Gastroesophageal sphincter (tissue), 3 donors: Measurements from ENCODE around the gene PLXNA2.

ENCODE experiments used
- EP300 ChIP-seq: sonication (generic); formaldehyde crosslinking; IDR thresholded peaks from one replicate; pipeline ENCODE4 v1.6.1; 2017; ENCODE audit warnings: antibody characterized with exemption, mild to moderate bottlenecking
- POLR2A ChIP-seq, 2 donors: fragments of 450-650 bp; IDR thresholded peaks; one replicate each; pipeline ENCODE4 v1.6.1; 2017; ENCODE audit warnings: antibody characterized with exemption in 2 of 2, mild to moderate bottlenecking in 2 of 2, moderate library complexity in 1 of 2
- TF ChIP-seq, protein P1 (sequence below), 4 experiments: fragments of 200-600 bp in 2 of 4; fragments of 450-650 bp in 2 of 4; sonication (generic) in 1 of 4; IDR thresholded peaks; one replicate each; pipeline ENCODE4 v1.5.1; 2017 to 2019; ENCODE audit warnings: antibody characterized with exemption in 4 of 4, mild to moderate bottlenecking in 2 of 4, moderate library complexity in 2 of 4

DNA sequence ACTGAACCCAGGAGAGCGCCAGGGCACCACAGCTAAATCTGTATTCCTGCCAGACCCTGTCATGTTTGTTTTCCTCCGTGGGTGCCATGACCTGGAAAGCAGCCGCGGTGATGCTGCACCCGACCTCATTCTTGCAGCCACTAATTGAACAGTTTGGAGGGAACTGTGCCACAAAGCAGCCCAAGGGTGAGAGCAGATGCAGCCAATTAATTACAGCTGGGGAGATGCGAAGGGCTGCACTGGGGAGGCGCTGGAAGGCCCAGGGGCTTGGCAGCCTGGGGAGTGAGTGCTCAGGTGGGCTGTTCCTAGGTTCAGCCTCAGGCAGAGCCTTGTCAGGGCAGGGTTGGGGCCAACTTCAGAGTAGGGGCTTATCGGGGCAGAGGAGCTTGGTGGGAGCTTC lies 174.9 kb downstream of the PLXNA2 start:
- TF ChIP-seq EP300 (no peak), POLR2A (IDR thresholded peaks at IDR 0.05) (no peak)
- TF ChIP-seq, protein P1, sequence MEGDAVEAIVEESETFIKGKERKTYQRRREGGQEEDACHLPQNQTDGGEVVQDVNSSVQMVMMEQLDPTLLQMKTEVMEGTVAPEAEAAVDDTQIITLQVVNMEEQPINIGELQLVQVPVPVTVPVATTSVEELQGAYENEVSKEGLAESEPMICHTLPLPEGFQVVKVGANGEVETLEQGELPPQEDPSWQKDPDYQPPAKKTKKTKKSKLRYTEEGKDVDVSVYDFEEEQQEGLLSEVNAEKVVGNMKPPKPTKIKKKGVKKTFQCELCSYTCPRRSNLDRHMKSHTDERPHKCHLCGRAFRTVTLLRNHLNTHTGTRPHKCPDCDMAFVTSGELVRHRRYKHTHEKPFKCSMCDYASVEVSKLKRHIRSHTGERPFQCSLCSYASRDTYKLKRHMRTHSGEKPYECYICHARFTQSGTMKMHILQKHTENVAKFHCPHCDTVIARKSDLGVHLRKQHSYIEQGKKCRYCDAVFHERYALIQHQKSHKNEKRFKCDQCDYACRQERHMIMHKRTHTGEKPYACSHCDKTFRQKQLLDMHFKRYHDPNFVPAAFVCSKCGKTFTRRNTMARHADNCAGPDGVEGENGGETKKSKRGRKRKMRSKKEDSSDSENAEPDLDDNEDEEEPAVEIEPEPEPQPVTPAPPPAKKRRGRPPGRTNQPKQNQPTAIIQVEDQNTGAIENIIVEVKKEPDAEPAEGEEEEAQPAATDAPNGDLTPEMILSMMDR (IDR thresholded peaks at IDR 0.05) = no peak
